CD4-positive, alpha-beta T cell treated with Interferon alpha-2 for 1 hour (primary cell): ENCODE measurements around the gene STARD9.
A peak's percentile ranks its signal among the peaks of the same experiment; 100 is the strongest.
"Not testable (repeated sequence)": the region's sequence is repeated elsewhere in the genome, so short reads cannot be mapped to it uniquely, and the experiment has no call there.

Source experiments
- DNase-seq, 2 donors: peaks; one replicate each; pipeline ENCODE4 v3.0.0-alpha.2; 2020 to 2022

Gene STARD9

GRCh38 chr15:42731461-42731860 lies 156.1 kb downstream of the STARD9 start:
- DNase-seq, result no peak

DNA sequence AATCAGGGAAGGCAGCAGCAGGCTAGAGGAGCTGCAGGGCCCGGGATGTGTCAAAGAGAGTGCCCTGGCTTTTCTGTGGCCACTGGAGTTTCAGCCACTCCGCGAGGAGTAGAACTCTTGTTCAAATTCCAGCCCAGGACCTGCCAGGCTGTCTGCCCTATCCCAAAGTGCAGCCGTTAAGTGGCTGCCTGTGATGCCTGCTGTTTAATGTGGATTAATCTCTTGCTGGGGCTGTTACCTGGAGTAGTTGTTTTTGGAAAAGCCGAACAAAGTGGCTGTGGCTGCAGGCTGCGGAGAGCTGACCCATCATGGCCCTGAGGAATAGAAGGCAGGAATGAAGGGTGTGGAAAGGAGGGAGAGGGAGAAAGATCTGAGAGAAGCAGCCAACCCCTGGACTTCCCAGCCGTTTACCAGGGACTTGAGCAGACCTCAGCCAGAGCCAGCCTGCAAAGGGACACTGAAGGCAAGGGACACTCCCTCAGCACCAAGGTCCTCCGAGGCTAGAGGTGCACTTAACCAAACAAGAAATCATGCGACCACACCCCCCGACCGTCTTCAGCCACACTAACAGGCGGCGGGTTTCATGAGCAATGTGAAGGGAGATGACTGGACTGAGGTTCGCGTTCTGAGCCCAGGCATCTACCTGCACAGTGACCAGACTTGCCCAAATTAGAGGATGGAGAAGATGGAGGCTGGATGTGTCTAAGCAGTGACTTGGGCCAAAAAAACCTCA lies 156.9 kb downstream of the STARD9 start:
- no peak for DNase-seq

GRCh38 chr15:42733027-42733426 lies 157.6 kb downstream of the STARD9 start:
- DNase-seq, result no peak

DNA sequence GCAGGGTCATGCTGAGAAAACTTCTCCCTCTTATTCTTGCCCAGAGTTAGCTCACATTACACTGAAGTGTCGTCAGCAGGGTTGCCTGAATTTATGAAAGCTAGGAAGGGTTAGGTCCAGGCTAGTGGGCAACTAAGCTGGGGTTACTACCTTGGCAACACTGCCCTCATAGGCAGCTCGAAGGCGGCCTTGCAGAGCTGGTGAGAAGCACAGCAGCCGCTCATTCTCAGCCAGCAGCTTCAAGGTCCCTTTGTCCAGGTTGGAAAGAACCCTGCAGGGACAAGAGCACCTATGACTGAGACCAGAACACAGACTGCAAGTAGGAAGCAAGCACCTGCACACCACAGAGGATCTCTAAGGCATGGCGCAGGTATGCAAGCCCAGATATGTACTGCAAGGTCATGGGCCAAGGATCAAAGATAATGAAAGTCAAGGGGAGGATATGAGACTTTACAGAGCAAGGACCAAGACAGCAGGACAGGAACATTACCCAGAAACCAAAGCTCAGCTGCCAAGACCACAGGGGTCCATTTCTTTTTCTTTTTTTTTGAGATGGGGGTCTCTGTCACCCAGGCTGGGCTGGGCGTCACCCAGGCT lies 158.8 kb downstream of the STARD9 start:
- no peak for DNase-seq

- no peak for DNase-seq
Measured at GRCh38 chr15:42735382-42736165, 160.2 kb downstream of the STARD9 start.

DNA sequence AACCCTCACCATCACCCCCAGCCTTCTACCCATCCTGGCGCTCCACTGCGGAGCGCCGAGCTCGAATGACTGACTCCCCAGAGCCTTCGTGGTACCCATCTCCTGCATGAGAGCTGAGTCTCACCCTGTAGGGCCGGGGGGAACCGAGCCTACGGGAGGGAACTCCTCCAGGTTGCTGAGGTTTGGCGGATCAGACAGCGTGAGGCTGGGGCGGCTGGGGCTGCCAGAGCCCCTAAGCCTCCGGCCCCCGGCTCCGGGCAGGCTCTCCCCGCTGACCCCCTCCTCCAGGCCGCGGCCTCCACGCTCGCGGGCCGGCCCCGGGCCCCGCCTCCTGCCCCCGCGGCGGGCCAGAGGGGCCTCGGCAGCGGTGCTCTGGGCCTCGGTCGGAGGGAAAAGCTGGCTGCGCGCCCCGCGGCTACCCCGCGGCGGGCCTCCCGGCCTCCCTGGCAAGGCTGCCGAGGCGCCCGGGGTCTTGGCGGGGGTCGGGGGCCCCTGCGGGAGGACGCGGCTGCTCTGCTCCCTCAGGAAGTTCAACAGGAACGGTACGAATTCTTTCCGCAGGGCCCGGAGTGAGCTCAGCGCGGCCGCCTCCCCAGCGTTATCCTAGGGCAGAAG lies 160.9 kb downstream of the STARD9 start:
- peak in 1 of 2 donors; percentile 4 for DNase-seq

GRCh38 chr15:42736793-42737528 lies 161.6 kb downstream of the STARD9 start, which contains the start of gene CDAN1:
TSS of gene CDAN1 (minus strand) at chr15:42737128. CDS start at chr15:42737102, 26 bp downstream.
- DNase-seq, result peak; percentile 92 to 96

- DNase-seq, result no peak
Measured at GRCh38 chr15:42737529-42738328, 162.3 kb downstream of the STARD9 start.

GRCh38 chr15:42741710-42742109 lies 166.3 kb downstream of the STARD9 start:
- DNase-seq, result no peak

DNA sequence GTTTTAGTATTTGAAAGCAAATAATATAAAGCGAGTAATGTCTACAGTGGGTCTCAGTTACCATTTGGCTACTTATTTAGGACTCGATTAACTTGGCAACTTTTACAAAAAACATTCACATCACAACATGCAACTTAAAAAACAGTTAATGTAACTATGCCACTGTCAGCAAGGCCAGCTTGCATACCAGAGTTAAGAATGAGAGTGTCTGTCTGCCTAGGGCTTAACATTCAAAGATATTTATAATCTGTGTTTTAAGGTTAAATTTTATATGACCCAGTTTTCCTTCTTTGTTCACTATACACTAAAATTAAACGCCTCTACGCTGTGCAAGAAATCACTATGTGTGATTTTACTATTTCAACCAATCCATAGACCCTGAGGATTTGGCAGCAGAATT lies 166.7 kb downstream of the STARD9 start:
- no peak for DNase-seq

- no peak for DNase-seq
Measured at GRCh38 chr15:42744195-42744594, 168.8 kb downstream of the STARD9 start.

GRCh38 chr15:42749266-42749665 lies 173.9 kb downstream of the STARD9 start:
- no peak for DNase-seq

GRCh38 chr15:42750306-42750705 lies 174.9 kb downstream of the STARD9 start:
- no peak for DNase-seq

- no peak for DNase-seq
Measured at GRCh38 chr15:42759093-42759492, 183.7 kb downstream of the STARD9 start.

DNA sequence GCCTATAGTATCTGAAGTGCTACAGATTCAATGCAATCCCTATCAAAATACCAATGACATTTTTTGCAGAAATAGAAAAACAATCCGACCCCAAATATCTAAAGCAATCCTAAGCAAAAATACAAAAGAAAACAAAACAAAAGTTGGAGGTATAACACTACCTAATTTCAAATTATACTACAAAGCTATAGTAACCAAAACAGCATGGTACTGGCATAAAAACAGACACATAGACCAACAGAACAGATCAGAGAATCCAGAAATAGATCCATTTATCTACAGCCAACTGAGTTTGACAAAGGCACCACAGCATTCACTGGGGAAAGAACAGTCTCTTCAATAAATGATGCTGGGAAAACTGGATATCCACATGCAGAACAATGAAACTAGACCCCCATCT lies 185.4 kb downstream of the STARD9 start:
- DNase-seq, result no peak

GRCh38 chr15:42761813-42762212 lies 186.4 kb downstream of the STARD9 start:
- DNase-seq, result not testable (repeated sequence)

DNA sequence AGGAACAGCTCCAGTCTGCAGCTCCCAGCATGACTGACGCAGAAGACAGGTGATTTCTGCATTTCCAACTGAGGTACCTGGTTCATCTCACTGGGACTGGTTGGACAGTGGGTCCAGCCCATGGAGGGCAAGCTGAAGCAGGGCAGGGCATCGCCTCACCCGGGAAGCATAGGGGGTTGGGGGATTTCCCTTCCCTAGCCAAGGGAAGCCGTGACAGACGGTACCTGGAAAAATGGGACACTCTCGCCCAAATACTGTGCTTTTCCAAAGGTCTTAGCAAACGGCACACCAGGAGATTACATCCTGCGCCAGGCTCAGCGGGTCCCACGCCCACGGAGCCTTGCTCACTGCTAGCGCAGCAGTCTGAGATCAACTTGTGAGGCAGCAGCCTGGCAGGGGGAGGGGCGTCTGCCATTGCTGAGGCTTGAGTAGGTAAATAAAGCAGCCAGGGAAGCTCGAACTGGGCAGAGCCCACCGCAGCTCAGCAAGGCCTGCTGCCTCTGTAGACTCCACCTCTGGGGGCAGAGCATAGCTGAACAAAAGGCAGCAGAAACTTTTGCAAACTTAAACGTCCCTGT lies 188.8 kb downstream of the STARD9 start:
- DNase-seq, result not testable (repeated sequence)

GRCh38 chr15:42766109-42766508 lies 190.7 kb downstream of the STARD9 start:
- DNase-seq, result not testable (repeated sequence)
